ENCODE measurements around the gene KCNT1.

Gene KCNT1

GRCh38 chr9:135728436-135729110 lies 26.6 kb downstream of the KCNT1 start:
- DNase-seq = no peak

- DNase-seq = no peak
These were observed 27.5 kb downstream of the KCNT1 start for GRCh38 chr9:135729480-135729879.

GRCh38 chr9:135731454-135731853 lies 29.5 kb downstream of the KCNT1 start:
- DNase-seq = no peak

GRCh38 chr9:135732569-135733257 lies 30.7 kb downstream of the KCNT1 start:
- DNase-seq = no peak

DNA sequence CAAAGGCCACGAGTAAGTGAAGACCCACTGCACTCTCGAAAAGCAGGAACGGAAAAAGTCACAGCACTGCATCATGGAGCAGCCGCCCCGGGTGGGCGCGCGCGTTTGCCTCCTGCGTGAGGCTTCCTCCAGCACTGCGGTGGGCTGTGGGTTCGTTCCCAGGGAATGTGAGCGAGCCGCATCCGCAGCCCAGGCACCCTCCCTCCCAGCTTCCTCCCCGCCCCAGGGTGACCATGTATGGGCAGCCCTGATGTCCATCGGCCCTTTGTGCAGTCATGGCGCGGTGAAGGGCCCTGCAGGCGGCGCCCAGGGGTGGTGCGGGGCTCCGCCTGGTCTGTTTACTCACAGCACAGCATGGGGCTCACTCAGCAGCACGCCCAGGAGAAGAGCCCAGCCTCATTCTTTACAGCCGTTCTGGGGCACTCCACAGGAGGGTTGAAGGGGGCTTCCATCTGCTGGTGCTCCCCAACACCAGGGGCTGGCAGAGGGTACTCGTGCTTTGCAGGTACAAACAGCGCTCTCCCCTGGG lies 32.7 kb downstream of the KCNT1 start:
- no peak for DNase-seq

- DNase-seq = no peak
These were observed 34.4 kb downstream of the KCNT1 start for GRCh38 chr9:135736272-135736978.

GRCh38 chr9:135736979-135737839 lies 35.2 kb downstream of the KCNT1 start:
- DNase-seq = no peak

DNA sequence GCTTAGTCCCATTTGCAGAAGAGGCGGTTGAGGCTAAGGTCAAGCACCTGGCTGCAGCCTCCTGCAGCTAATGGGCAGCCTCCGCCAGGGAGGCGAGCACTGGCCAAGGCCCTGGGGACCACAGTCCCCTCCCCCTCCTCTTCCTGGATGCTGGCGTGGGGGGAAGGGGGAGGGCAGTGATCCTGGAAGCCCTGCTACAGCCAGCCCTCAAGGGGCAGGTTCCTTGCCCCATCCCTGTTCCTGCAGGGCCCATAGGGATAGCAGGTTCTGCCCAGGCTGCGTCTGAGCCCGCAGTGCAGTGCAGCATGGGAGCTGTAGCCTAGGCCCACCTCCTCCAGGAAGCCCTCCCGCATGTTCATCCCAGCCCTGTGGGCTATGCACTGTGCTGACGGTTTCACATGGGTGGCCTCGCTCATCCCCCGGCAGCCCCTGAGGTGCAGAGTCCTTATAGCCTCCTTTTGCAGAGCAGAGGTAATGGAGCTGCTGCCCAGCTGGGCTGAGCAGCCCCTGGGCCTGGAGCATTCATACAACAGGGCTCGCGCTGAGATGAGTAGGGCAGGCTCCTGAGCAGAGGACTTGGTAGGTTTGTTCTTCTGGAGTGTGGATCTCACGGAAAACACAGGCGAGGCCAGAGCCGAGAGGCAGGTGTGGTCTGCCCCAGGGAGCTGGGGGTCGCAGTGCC lies 36.0 kb downstream of the KCNT1 start:
- no peak for DNase-seq

- DNase-seq = no peak
These were observed 37.6 kb downstream of the KCNT1 start for GRCh38 chr9:135739271-135740220.

- DNase-seq = no peak
These were observed 39.6 kb downstream of the KCNT1 start for GRCh38 chr9:135741276-135742219.

GRCh38 chr9:135743021-135743420 lies 41.0 kb downstream of the KCNT1 start:
- no peak for DNase-seq

GRCh38 chr9:135743546-135744332 lies 41.8 kb downstream of the KCNT1 start:
- DNase-seq = no peak

- DNase-seq = no peak
These were observed 42.5 kb downstream of the KCNT1 start for GRCh38 chr9:135744333-135745070.

DNA sequence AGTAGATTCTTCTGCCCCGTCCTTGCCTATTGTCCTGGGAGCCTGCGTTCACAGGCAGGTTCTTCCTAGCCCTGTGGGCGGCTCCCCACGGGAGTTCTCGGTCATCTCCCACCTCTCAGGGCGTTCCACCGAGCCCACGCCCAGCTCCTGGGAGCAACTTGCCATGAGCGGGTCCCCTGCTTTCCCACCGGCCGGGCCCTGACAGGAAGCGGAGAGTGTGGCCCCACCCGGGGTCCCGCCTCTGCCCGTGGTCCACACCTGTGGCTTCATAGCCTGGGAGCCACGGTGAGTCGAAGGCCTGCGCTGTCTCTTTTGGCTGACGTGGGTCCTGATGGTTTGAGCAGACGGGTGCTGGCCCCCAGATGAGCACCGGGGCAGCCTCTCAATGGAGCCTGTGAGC lies 43.2 kb downstream of the KCNT1 start:
- no peak for DNase-seq

DNA sequence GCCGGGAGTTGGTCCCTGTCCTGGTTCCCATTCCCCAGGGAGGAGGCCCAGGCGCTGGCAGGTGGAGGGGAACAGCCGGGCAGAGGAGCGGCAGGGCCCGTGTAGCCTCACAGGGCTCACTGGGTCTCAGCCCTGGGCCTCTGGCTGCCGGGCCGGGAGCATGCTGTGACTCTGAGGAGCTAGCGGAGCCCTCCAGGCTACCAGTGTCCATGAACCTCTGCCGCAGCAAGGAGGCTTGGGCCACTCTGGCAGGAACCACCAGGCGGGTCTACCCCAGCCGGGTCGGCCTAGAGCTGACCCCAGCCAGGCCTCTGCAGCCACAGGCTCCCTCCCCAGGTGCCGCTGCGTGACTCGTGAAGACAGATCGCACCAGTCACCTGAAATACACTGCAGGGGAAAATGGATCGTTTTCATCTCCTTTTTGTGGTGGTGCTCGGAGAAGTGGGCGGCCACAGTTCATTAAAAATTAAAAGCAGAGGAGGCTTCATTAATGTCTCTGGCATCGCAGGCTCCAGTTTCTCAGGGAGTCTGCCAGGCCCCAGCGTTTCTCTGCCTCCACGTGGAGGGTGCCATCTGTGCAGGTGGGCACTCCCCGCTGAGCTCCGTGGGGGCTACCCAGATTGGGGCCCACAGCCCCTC lies 43.8 kb downstream of the KCNT1 start:
- DNase-seq = no peak

DNA sequence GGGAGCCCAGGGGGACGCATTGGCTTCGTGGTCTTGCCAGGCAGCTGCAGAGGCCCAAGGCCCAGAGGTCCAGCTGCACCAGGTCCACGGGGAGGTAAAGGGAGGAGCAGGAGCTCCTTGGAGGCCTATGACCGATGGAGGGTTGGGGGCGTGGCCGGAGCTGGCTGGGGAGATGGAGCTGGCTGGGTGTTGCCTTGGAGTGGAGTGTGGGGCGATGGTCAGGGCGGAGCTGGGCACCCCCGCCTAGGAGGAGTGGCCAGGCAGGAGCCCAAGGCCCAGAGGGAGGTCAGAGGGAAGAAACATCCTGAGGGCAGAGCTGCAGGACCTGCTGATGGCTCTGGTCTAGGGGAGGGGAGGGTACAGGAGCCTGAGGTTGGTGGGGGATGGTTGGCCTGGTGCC lies 44.6 kb downstream of the KCNT1 start:
- DNase-seq = no peak

GRCh38 chr9:135747311-135747710 lies 45.3 kb downstream of the KCNT1 start:
- no peak for DNase-seq

DNA sequence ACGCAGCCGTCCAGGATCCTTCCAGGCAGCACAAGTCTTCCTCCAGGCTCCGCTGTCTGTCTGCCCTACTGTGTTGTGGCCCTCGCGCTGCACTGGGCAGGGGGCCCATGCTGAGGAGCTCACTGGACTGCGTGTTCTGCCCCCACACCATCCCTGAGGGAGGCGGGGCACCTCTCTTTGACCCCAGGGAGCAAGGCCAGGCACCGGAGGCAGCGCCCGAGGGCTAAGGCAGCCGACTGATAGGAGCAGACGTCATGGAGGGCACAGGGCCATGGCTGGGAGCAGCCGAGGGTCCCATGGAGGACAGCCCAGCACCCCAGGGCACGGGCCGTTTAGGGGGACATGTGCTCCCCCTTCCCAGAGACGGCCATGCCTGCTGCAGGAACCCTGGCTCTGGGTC lies 46.7 kb downstream of the KCNT1 start:
- DNase-seq = no peak
